NT2/D1 (cell line): ENCODE results near the gene MMP15.

Source experiments
- SUZ12 ChIP-seq: IDR thresholded peaks from 2 replicates; pipeline ENCODE4 v1.6.1; 2011; ENCODE audit not compliant: insufficient read length, insufficient read depth; ENCODE audit errors: extremely low read depth
- ZNF274 ChIP-seq: IDR thresholded peaks from 2 replicates; pipeline ENCODE4 v1.6.1; 2011; ENCODE audit warnings: mild to moderate bottlenecking, low read depth, low read length

GRCh38 chr16:58019866-58020538 lies 5.6 kb upstream of the MMP15 start:
- TF ChIP-seq ZNF274 (no peak), SUZ12 (no peak)
